Tibial nerve (tissue), 3 donors: ENCODE data around the gene PDLIM3.

Experiments used
- POLR2A ChIP-seq, 2 donors: fragments of 450-650 bp; IDR thresholded peaks; one replicate each; pipeline ENCODE4 v1.6.1; 2017; ENCODE audit warnings: antibody characterized with exemption in 2 of 2, mild to moderate bottlenecking in 2 of 2, moderate library complexity in 2 of 2
- TF ChIP-seq, protein P1 (sequence below), 5 experiments: fragments of 200-600 bp in 3 of 5; fragments of 450-650 bp in 2 of 5; sonication (generic) in 3 of 5; IDR thresholded peaks; one replicate each; pipeline ENCODE4 v1.5.1; 2016 to 2019; ENCODE audit warnings: antibody characterized with exemption in 5 of 5, mild to moderate bottlenecking in 3 of 5, moderate library complexity in 2 of 5

- TF ChIP-seq, protein P1, sequence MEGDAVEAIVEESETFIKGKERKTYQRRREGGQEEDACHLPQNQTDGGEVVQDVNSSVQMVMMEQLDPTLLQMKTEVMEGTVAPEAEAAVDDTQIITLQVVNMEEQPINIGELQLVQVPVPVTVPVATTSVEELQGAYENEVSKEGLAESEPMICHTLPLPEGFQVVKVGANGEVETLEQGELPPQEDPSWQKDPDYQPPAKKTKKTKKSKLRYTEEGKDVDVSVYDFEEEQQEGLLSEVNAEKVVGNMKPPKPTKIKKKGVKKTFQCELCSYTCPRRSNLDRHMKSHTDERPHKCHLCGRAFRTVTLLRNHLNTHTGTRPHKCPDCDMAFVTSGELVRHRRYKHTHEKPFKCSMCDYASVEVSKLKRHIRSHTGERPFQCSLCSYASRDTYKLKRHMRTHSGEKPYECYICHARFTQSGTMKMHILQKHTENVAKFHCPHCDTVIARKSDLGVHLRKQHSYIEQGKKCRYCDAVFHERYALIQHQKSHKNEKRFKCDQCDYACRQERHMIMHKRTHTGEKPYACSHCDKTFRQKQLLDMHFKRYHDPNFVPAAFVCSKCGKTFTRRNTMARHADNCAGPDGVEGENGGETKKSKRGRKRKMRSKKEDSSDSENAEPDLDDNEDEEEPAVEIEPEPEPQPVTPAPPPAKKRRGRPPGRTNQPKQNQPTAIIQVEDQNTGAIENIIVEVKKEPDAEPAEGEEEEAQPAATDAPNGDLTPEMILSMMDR (IDR thresholded peaks at IDR 0.05): no peak
- no peak for TF ChIP-seq POLR2A (IDR thresholded peaks at IDR 0.05)
These were observed 41.9 kb upstream of the PDLIM3 start for GRCh38 chr4:185576962-185577950.
